GM10847 (cell line): ENCODE results near the gene NTM.

Experiments
- POLR2A ChIP-seq: IDR thresholded peaks from 2 replicates; pipeline ENCODE4 v1.6.1; 2011; ENCODE audit not compliant: insufficient read length; ENCODE audit errors: extremely low read depth

NTM gene

DNA sequence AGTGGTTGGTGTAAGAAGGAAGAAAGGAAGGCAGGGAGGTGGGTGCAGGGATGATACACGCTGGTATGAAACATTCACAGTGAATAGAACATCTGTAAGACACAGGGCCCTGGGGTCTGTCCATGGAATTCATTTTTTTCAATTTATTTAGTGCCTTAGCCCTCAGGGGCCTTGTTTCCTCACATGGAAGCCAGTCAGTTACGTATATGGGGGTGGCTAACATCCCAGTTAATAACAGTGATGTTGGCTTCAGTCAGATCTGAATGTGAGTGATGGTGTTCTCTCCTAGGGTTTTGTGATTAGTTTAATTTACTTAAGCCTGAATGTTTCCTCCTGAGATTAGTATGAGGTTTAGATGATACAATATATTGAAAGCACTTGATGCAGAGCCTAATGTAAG lies 577.1 kb downstream of the NTM start:
- TF ChIP-seq POLR2A, result no peak

DNA sequence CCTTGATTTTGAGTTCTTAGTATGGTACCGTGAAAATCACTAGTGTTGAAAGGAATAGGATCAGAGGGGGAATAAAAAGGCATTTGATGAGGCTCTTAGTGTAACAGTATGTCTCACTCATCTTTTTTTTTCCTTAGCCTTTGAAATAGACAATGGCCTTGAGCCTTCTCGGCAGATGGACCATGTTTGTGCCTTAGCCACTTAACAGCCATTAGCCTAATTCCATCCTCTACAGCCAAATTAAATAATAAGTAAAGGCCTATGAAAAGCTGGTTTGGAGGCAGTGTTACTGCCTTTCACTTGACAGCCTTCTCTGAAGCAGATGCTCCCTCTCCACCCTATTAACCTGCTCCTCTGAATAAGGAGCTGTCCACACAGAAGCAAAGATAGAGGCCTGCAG lies 580.7 kb downstream of the NTM start:
- no peak for TF ChIP-seq POLR2A

DNA sequence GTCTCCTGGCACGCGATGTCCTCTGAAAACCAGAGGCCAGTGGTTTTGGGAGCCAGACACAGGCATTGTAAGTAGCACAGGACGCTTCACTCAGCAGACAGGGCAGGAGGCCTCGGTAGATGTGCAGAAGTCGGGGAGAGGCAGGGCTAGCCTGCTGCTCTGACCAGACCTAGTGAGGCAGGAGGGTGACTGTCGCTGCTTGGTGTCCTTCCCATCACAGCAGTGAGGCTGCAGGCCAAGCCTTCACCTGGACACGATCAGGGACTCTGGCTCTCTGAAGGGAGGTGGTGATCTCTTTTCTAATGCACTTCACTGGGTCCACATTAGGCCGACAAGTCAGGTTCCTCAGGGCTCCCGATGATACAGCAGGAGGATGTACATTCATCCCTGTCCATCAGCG lies 583.7 kb downstream of the NTM start:
- no peak for TF ChIP-seq POLR2A

DNA sequence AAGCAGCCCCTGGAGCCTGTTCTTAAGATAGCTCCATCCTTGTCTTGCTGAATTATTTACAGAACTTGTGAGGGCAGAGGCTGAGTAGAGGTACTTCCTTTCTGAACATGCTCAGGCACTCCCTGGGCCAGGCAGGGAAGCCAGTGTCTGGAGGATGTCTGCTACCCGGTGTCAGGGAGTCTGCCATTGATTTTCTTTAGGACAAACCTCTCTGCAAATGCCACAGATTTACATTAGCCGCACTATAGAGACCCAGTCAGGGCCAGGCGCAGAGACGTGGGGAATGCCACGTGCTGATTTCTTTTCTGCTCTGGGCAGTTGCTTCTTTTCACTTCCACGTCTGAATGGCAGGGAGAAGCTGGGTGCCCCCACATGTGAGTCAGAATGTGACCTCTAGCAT lies 585.5 kb downstream of the NTM start:
- TF ChIP-seq POLR2A, result no peak

DNA sequence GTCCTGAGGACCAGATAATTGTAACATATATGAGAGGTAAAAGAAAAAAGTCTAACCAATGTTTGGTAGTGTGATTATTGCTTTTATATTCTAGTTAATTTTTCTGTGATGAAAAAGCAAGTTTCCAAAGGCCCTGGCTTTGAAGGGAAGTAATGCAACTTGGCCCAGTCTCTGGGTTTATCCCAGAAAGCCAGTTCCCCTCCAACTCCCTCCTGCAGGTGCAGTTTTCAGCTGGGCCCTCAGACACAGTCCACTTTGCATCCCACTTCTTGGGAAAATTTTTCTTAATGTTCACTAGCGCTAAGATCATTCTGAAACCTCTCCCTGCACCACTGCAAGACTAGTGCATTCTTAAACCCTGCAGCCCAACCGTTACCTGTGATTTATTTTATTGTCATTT lies 586.8 kb downstream of the NTM start:
- TF ChIP-seq POLR2A, result no peak

DNA sequence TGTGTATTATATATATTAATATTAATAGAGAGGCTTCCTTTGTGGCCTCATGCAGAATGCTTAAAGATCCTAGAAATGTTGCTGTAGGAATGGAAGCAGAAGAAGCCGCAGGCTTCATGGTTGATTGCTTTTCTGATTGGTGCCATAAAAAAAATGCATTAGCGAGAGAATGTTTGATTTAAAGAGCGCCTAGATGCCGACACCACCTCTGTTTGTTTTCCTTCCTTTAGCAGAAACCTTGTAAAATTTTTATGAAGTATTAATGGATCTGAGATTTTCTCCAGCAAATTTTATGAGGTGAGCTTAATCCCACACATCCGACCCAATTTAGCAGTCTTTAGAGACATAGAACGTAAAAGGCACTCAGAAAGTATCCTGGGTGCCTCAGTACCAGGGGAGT lies 587.5 kb downstream of the NTM start:
- no peak for TF ChIP-seq POLR2A

DNA sequence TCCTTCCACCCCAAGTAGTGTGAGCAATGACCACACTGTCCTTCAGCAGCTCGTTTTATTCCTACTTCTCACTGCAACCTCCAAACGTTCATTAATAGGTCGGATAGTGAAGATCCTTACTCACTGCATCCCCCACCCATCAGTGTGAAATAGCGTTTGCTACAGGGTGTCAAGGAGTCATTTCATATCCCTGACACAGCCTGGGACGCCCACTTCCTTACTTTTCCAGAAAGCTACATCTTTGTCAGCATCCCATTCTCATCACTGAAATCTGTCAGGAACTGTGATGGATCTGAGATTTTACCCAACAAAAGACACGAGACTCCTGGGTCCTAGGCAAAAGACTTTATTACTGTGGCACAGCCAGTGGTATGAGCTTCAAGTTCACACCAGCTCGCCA lies 592.4 kb downstream of the NTM start:
- no peak for TF ChIP-seq POLR2A

DNA sequence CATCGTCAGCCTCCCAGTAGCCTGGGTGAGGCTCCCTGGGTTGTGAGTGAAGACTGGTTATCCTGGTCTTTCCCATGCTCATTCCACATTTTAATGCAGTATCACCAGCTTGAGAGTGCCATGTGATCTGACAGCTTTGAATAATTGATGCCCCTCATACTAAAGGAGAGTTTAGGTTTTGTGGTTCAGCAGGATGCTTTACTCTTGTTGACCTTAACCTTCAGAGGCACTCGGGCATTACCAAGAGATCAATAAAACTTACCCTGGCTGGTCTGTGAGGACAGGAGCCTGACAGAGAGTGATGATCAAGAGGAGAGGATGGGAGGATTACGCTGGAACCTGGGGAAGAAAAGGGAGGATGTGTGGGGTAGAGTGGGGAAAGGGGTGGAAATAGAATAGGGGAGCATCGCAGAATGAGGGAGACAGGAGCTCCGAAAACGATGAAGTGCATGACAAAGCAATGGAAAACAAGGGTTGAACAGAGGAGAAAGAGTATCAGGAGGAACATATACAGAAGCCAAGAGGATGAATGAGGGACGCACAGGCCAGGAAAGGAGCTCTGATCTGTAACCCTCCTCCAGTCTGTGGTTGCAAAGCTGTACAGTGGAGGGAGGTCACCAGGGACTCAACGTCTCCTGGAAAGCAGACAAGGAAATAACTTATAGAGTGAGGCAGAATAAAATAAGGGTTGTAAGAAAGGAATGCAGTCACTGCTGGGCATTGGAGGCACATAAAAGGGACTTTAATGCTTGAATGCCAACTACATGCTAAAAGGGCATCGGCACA lies 594.5 kb downstream of the NTM start:
- TF ChIP-seq POLR2A, result no peak

DNA sequence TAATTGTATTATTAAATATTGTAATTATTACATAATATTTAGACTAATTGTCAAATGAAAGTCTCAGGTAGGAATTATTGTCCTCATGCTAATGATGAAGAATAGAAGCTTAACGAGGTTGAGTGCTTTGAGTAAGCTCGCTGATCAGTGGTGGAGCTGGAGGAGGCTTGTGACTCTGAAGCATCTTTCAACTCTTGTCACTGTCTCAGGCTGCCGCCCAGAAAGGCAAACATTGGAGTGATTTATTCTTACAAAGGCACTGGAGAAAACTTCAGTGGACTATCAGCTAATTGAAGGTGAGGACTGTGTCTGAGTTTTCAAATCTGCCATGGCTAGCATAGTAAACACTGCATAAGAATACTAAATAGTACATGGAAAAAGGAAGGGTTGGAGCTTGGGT lies 595.1 kb downstream of the NTM start:
- no peak for TF ChIP-seq POLR2A

DNA sequence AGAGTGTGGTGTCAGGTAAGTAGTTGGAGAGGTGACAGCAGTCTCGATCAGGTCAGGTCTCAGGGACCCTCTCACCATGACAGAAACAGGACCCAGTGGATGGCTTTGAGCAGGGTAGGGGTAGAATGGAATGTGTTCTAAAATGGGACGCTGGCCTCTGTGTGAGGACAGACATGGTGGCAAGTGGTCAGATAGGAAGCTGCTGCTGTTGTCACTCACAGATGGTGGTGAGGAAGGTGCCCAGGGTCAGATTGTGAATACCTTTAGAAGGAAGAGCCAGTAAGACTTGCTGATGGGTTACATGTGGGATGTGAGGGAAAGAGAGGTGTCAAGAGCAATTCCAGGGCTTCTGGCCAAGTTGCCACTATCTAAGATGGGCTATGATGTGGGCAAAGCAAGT lies 596.3 kb downstream of the NTM start:
- no peak for TF ChIP-seq POLR2A

DNA sequence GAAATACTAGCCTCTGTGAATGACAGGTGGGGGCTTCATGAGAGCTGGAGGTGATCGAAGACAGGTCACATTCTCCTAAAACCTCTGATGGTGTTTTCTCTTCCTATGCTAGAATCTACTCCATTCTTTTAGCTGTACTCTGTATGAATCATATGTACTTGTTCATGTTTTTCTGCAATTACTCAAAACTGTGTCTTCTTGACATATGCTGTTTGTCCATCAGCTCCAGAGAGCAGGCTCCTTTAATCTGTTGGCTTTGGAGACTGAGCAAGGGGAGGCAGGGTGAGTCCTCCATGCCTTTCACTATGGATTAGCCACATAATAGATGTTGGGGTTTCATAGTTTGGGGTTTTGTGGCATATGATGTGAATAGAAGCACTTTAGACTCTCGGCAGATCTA lies 598.8 kb downstream of the NTM start:
- no peak for TF ChIP-seq POLR2A

DNA sequence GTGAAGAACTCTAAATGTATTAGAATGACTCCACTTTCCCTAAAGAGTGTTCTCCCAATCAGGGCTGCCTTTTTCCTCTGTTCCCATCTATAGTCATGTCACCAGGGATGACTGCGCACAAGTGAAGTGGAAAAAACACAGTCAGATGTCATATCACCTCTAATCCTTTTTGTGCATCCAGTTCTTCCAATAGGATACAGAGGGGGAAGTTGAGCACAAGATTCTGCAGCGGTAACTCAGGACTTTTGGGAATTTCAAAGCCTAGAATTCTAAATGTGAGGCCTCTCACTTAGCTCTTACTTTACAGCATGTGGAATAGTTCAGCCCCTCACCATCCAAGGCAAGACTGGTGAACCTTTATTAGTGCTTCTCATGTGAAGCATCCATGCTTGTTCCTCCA lies 602.6 kb downstream of the NTM start:
- no peak for TF ChIP-seq POLR2A

DNA sequence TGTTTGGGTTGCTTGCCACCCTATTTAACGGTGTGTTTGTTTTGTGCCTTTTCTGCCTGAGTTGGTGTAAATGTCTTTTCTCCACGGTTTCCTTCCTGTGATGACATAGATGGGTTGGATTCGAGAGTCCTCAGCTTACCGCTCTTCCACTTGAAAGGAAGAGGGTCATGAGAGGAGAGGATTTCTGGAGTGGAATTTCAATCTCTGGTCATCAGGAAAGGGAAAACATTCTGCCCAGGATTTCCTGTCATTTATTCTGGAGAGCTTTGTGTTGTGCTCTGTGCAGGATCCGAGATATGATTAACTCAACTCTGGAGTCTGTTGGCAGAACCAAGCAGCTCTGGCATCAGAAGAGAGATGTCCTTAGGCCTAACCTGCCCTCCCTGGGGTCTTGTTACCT lies 605.2 kb downstream of the NTM start:
- TF ChIP-seq POLR2A, result no peak

DNA sequence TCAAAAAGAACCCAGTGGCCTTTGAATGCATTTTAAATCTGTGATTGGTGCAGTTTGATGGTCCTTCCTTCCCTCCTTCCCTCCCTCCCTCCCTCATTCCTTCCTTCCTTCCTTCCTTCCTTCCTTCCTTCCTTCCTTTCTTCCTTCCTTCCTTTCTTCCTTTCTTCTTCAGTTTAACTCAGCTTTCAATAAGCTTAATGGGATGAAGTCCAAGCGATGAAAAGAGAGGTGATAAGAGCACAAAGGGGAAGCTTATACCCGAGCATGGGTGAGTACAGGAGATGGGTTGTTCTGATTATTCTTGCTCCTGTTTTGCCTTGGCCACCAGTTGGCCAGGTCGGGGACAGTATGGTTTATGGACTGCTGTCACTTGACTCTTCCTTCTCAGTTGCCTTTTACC lies 605.6 kb downstream of the NTM start:
- TF ChIP-seq POLR2A, result no peak

DNA sequence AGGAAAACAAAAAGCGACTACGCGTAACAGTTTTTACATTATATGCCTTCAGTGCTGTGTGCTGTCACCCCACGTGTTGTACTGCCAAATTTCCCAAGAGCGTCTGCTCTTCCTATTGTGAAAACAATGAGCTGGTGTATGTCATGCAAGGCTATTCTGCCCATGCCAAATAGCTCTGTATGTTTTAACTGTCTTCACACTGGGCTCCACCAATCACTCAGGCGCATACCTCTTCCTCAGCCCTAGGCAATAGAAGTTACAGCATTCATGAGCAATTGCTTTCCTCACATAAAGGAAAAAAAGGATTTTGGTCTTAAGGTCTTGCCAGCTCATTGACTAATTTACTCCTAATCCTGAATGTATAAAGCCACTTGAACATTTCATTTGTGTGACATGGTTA lies 606.8 kb downstream of the NTM start:
- TF ChIP-seq POLR2A, result no peak

DNA sequence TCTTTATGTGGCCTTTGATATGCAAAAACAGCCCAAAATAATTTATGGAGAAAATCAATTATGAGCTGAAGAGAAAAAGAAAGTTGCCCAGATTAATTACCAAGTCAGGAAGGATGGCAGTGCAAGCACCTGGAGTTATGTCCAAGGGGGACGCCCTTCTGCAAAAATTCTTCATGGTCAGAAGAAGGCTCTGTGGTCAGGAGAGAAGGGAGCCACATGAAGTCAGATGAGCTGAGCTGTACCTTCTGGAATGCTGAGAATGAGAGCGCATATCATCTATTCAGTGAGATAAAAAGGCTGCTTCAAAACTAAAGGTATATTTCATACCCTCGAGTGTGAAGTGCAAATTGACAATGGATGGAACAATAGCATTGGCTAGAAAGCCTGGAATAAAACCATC lies 607.4 kb downstream of the NTM start:
- no peak for TF ChIP-seq POLR2A

DNA sequence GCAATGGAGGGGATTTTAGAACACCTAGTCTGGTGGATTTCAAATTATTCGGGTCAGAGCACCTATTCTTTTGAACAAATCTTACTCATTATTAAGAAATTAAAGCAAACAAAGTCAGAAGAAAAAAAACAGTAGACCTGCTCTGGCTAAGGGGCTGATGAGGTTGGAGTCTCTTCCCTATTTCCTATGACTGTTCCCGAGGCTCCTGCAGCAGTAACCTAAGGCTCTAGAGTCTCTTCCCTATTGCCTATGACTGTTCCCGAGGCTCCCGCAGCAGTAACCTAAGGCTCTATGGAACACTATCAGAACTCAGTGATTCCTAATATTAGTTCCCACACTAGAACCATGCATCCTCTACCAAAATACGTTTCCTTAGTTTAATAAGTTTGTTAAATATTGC lies 607.9 kb downstream of the NTM start:
- no peak for TF ChIP-seq POLR2A
